Activated CD8-positive, alpha-beta T cell treated with anti-CD3 and anti-CD28 coated beads for 36 hours (primary cell): ENCODE results near the gene RDH5. TPM values are rescaled to one million over a fixed set of nuclear protein-coding genes. Genes with fewer than 3 reads are reported as not detected.

Experiments
- ATAC-seq: fragments of 200-7000 bp; cut with Tn5 transposase; one replicate; pipeline ENCODE4 v1.10.0; 2021; ENCODE audit warnings: mild to moderate bottlenecking, moderate library complexity
- CTCF ChIA-PET: fragments of 350-600 bp; sonication (Branson Sonifier 250); formaldehyde crosslinking; loops from one replicate; lab custom pipeline; 2021; ENCODE audit warnings: antibody characterized with exemption; lab: Charles Lee
- POLR2A ChIA-PET: fragments of 350-600 bp; sonication (Branson Sonifier 250); formaldehyde crosslinking; loops from one replicate; lab custom pipeline; 2021; ENCODE audit warnings: antibody characterized with exemption; lab: Charles Lee
- DNase-seq: peaks from one replicate; pipeline ENCODE4 v3.0.0-alpha.2; 2020
- H3K27ac Mint-ChIP-seq: one replicate; pipeline ENCODE4 v1.8.0; 2021; ENCODE audit warnings: mild to moderate bottlenecking, mixed read lengths
- H3K27me3 Mint-ChIP-seq: one replicate; pipeline ENCODE4 v1.8.0; 2021; ENCODE audit warnings: mixed read lengths
- H3K36me3 Mint-ChIP-seq: one replicate; pipeline ENCODE4 v1.8.0; 2021; ENCODE audit warnings: low read depth, mixed read lengths
- H3K4me1 Mint-ChIP-seq: one replicate; pipeline ENCODE4 v1.8.0; 2021; ENCODE audit warnings: low read depth, mixed read lengths
- H3K4me3 Mint-ChIP-seq: one replicate; pipeline ENCODE4 v1.8.0; 2021; ENCODE audit warnings: mild to moderate bottlenecking, moderate library complexity, mixed read lengths
- H3K9me3 Mint-ChIP-seq: one replicate; pipeline ENCODE4 v1.8.0; 2021; ENCODE audit warnings: mixed read lengths
- CTCF ChIP-seq: fragments of 200-600 bp; IDR thresholded peaks from one replicate; pipeline ENCODE4 v1.8.0; 2022; ENCODE audit warnings: antibody characterized with exemption, mild to moderate bottlenecking
- intact Hi-C: fragments of 100-400 bp; cut with micrococcal nuclease; formaldehyde crosslinking; loops from one replicate; pipeline ENCODE4 v1.10.0; 2022
- total RNA-seq, 2 experiments: library from RNA; stranded (reverse); gene quantifications; one replicate each; pipeline ENCODE4 v1.2.3, GENCODE V29; 2021

Gene RDH5
- total RNA-seq, 2 experiments from 2014 or later = 5.3 to 6.8 TPM

GRCh38 chr12:55684761-55685370 is 35.3 kb upstream of the RDH5 start:
- no peaks in the 10 kb centered on the region for H3K36me3 Mint-ChIP-seq
- peaks cover 10% of the 10 kb centered on the region for H3K27me3 Mint-ChIP-seq
- TF ChIP-seq CTCF = no peak
- H3K4me3 Mint-ChIP-seq = no peak overlapping the region
- no peak overlapping the region for H3K27ac Mint-ChIP-seq
- H3K4me1 Mint-ChIP-seq = peaks cover 17% of the 10 kb centered on the region
- DNase-seq (no peak), ATAC-seq (no peak)
- intact Hi-C loops = no loop called here
- CTCF ChIA-PET = no interaction called here
- POLR2A ChIA-PET = no interaction called here
- H3K9me3 Mint-ChIP-seq = no peaks in the 10 kb centered on the region

- H3K27ac Mint-ChIP-seq = no peak overlapping the region
- H3K27me3 Mint-ChIP-seq = peaks cover 10% of the 10 kb centered on the region
- no peaks in the 10 kb centered on the region for H3K9me3 Mint-ChIP-seq
- DNase-seq (no peak), ATAC-seq (no peak)
- intact Hi-C loops = no loop called here
- H3K36me3 Mint-ChIP-seq = no peaks in the 10 kb centered on the region
- no peak overlapping the region for H3K4me3 Mint-ChIP-seq
- CTCF ChIA-PET = interaction anchor here (1.0 to 1.2 kb wide), 2 partner anchors 20 to 41 kb away, joined by 3 read pairs; no protein-coding TSS in a partner anchor
- H3K4me1 Mint-ChIP-seq = peaks cover 17% of the 10 kb centered on the region
- POLR2A ChIA-PET = no interaction called here
- no peak for TF ChIP-seq CTCF
These were observed 34.5 kb upstream of the RDH5 start for GRCh38 chr12:55685671-55686070.

- Mint-ChIP-seq H3K9me3 (no peaks in the 10 kb centered on the region), H3K4me3 (no peak overlapping the region), H3K27ac (no peak overlapping the region), H3K4me1 (peaks cover 10% of the 10 kb centered on the region), H3K36me3 (no peaks in the 10 kb centered on the region), H3K27me3 (peaks cover 4% of the 10 kb centered on the region)
- ChIA-PET CTCF (interaction anchor here (1.0 to 1.2 kb wide), 2 partner anchors 19 to 42 kb away, joined by 3 read pairs; no protein-coding TSS in a partner anchor), POLR2A (no interaction called here)
- TF ChIP-seq CTCF = no peak
- ATAC-seq (no peak), DNase-seq (no peak)
- intact Hi-C loops = no loop called here
These were observed 33.7 kb upstream of the RDH5 start for GRCh38 chr12:55686366-55687010.

- DNase-seq (peak; percentile 82), ATAC-seq (peak; percentile 99)
- Mint-ChIP-seq H3K27me3 (peaks cover under 1% of the 10 kb centered on the region), H3K4me3 (no peak overlapping the region), H3K27ac (no peak overlapping the region), H3K4me1 (peaks cover 7% of the 10 kb centered on the region), H3K36me3 (no peaks in the 10 kb centered on the region), H3K9me3 (no peaks in the 10 kb centered on the region)
- no peak for TF ChIP-seq CTCF
- ChIA-PET POLR2A (no interaction called here), CTCF (interaction anchor here (3.0 kb wide), 1 partner anchor 31 kb away, joined by 14 read pairs; no protein-coding TSS in a partner anchor)
- intact Hi-C loops = no loop called here
These were observed 32.4 kb upstream of the RDH5 start for GRCh38 chr12:55687746-55688145.
